Measurements from ENCODE around the gene BNIP3.

The BNIP3 gene

GRCh38 chr10:131942455-131942854, 39.3 kb downstream of the BNIP3 start:
- Histone ChIP-seq H3K36me3 (replicated peaks; ENCODE audit: low read depth, low read length) (peaks cover 10% of the 10 kb centered on the region), H3K79me2 (ENCODE audit: low read length) (no peaks in the 10 kb centered on the region; the same call in 1 of the 2 replicates)

GRCh38 chr10:131938681-131939080, 43.0 kb downstream of the BNIP3 start:
- H3K79me2 ChIP-seq (ENCODE audit: low read length), result peaks cover 15% of the 10 kb centered on the region
- TF ChIP-seq CTCF (IDR thresholded peaks at IDR 0.05; ENCODE audit: low read depth, low read length), result no peak
- TF ChIP-seq EZH2phosphoT487 (IDR thresholded peaks at IDR 0.05; ENCODE audit: low read depth), result no peak

More at GRCh38 chr10:131942455-131942854, 39.3 kb downstream of the BNIP3 start:
- no peak overlapping the region for H3K9ac ChIP-seq (ENCODE audit: low read length)
- TF ChIP-seq EZH2phosphoT487 (IDR thresholded peaks at IDR 0.05; ENCODE audit: low read depth) (no peak), CTCF (IDR thresholded peaks at IDR 0.05; ENCODE audit: low read depth, low read length) (no peak)
- no peak overlapping the region for H2AFZ ChIP-seq (ENCODE audit: low read depth, low read length)
- H3K27ac ChIP-seq (ENCODE audit: low read length), result no peak overlapping the region
- no peak overlapping the region for H3K4me2 ChIP-seq (ENCODE audit: low read length)
- no peak overlapping the region for H3K4me3 ChIP-seq (ENCODE audit: low read length)
- H3K9me3 ChIP-seq (ENCODE audit: insufficient read depth, low read length), result no peaks in the 10 kb centered on the region
- H3K4me1 ChIP-seq (ENCODE audit: low read length), result no peaks in the 10 kb centered on the region
- H4K20me1 ChIP-seq (ENCODE audit: insufficient read depth, low read length), result no peaks in the 10 kb centered on the region
- no peaks in the 10 kb centered on the region for H3K27me3 ChIP-seq (ENCODE audit: low read depth, low read length)

GRCh38 chr10:131937836-131938235, 43.9 kb downstream of the BNIP3 start:
- Histone ChIP-seq H4K20me1 (ENCODE audit: insufficient read depth, low read length) (peaks cover 5% of the 10 kb centered on the region), H3K27ac (ENCODE audit: low read length) (no peak overlapping the region), H3K9me3 (ENCODE audit: insufficient read depth, low read length) (no peaks in the 10 kb centered on the region), H3K9ac (ENCODE audit: low read length) (no peak overlapping the region), H2AFZ (ENCODE audit: low read depth, low read length) (no peak overlapping the region), H3K79me2 (ENCODE audit: low read length) (peaks cover 23% of the 10 kb centered on the region), H3K4me3 (ENCODE audit: low read length) (no peak overlapping the region), H3K27me3 (ENCODE audit: low read depth, low read length) (no peaks in the 10 kb centered on the region), H3K4me1 (ENCODE audit: low read length) (no peaks in the 10 kb centered on the region), H3K4me2 (ENCODE audit: low read length) (no peak overlapping the region), H3K36me3 (replicated peaks; ENCODE audit: low read depth, low read length) (peaks cover 7% of the 10 kb centered on the region)
- TF ChIP-seq CTCF (IDR thresholded peaks at IDR 0.05; ENCODE audit: low read depth, low read length) (no peak), EZH2phosphoT487 (IDR thresholded peaks at IDR 0.05; ENCODE audit: low read depth) (no peak)

More at GRCh38 chr10:131938681-131939080, 43.0 kb downstream of the BNIP3 start:
- no peaks in the 10 kb centered on the region for H4K20me1 ChIP-seq (ENCODE audit: insufficient read depth, low read length)
- H3K4me2 ChIP-seq (ENCODE audit: low read length), result no peak overlapping the region
- peaks cover 7% of the 10 kb centered on the region for H3K36me3 ChIP-seq (replicated peaks; ENCODE audit: low read depth, low read length)
- no peaks in the 10 kb centered on the region for H3K9me3 ChIP-seq (ENCODE audit: insufficient read depth, low read length)
- H3K4me1 ChIP-seq (ENCODE audit: low read length), result no peaks in the 10 kb centered on the region
- no peak overlapping the region for H3K9ac ChIP-seq (ENCODE audit: low read length)
- no peaks in the 10 kb centered on the region for H3K27me3 ChIP-seq (ENCODE audit: low read depth, low read length)
- H3K4me3 ChIP-seq (ENCODE audit: low read length), result no peak overlapping the region
- no peak overlapping the region for H3K27ac ChIP-seq (ENCODE audit: low read length)
- no peak overlapping the region for H2AFZ ChIP-seq (ENCODE audit: low read depth, low read length)

GRCh38 chr10:131936736-131937135, 45.0 kb downstream of the BNIP3 start:
- Histone ChIP-seq H3K4me3 (ENCODE audit: low read length) (no peak overlapping the region), H3K9ac (ENCODE audit: low read length) (no peak overlapping the region), H2AFZ (ENCODE audit: low read depth, low read length) (no peak overlapping the region), H3K9me3 (ENCODE audit: insufficient read depth, low read length) (no peaks in the 10 kb centered on the region), H3K36me3 (replicated peaks; ENCODE audit: low read depth, low read length) (peaks cover 7% of the 10 kb centered on the region), H4K20me1 (ENCODE audit: insufficient read depth, low read length) (peaks cover 7% of the 10 kb centered on the region), H3K4me2 (ENCODE audit: low read length) (no peak overlapping the region), H3K27ac (ENCODE audit: low read length) (no peak overlapping the region), H3K27me3 (ENCODE audit: low read depth, low read length) (no peaks in the 10 kb centered on the region), H3K79me2 (ENCODE audit: low read length) (peaks cover 33% of the 10 kb centered on the region), H3K4me1 (ENCODE audit: low read length) (no peaks in the 10 kb centered on the region)
- TF ChIP-seq EZH2phosphoT487 (IDR thresholded peaks at IDR 0.05; ENCODE audit: low read depth) (no peak), CTCF (IDR thresholded peaks at IDR 0.05; ENCODE audit: low read depth, low read length) (no peak)

Measured in OCI-LY3 (cell line).